C4-2B (cell line): ENCODE results near the gene AGBL4.

Experiments used
- CTCF ChIP-seq: fragments of 450-650 bp; conservative IDR thresholded peaks from 2 replicates; pipeline ENCODE4 v1.5.1; 2017; ENCODE audit warnings: mild to moderate bottlenecking
- ZFX ChIP-seq: fragments of 450-650 bp; IDR thresholded peaks from 2 replicates; pipeline ENCODE4 v1.6.1; 2017

GRCh38 chr1:49319426-49319963 lies 704.3 kb downstream of the AGBL4 start:
- TF ChIP-seq CTCF: no peak
- TF ChIP-seq ZFX: no peak
